Diencephalon (tissue), 1 donor: ENCODE results near the gene SCRN1. TPM values are rescaled to one million over a fixed set of nuclear protein-coding genes. Genes with fewer than 3 reads are reported as not detected.

Source experiments
- small RNA-seq: library from RNA; depleted of rRNA; stranded (forward); fragments of <200 nt; gene quantifications from one replicate; pipeline ENCODE3, GENCODE V24; 2014
- total RNA-seq: library from RNA; depleted of rRNA; stranded (reverse); fragments of >200 nt; gene quantifications from one replicate; pipeline ENCODE4 v1.2.3, GENCODE V29; 2014

SCRN1 gene, protein sequence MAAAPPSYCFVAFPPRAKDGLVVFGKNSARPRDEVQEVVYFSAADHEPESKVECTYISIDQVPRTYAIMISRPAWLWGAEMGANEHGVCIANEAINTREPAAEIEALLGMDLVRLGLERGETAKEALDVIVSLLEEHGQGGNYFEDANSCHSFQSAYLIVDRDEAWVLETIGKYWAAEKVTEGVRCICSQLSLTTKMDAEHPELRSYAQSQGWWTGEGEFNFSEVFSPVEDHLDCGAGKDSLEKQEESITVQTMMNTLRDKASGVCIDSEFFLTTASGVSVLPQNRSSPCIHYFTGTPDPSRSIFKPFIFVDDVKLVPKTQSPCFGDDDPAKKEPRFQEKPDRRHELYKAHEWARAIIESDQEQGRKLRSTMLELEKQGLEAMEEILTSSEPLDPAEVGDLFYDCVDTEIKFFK
- total RNA-seq, result 163 TPM

GRCh38 chr7:29989257-29989995 lies at the start of gene SCRN1:
Gene SCRN1 (minus strand): TSS chr7:29989801. CDS start chr7:29969067, 20,734 bp downstream.

GRCh38 chr7:30028216-30028748 lies 38.7 kb upstream of the SCRN1 start, which contains the start of gene PLEKHA8:
Gene PLEKHA8 (plus strand): TSS chr7:30028412. CDS start chr7:30028763, 351 bp downstream.

DNA sequence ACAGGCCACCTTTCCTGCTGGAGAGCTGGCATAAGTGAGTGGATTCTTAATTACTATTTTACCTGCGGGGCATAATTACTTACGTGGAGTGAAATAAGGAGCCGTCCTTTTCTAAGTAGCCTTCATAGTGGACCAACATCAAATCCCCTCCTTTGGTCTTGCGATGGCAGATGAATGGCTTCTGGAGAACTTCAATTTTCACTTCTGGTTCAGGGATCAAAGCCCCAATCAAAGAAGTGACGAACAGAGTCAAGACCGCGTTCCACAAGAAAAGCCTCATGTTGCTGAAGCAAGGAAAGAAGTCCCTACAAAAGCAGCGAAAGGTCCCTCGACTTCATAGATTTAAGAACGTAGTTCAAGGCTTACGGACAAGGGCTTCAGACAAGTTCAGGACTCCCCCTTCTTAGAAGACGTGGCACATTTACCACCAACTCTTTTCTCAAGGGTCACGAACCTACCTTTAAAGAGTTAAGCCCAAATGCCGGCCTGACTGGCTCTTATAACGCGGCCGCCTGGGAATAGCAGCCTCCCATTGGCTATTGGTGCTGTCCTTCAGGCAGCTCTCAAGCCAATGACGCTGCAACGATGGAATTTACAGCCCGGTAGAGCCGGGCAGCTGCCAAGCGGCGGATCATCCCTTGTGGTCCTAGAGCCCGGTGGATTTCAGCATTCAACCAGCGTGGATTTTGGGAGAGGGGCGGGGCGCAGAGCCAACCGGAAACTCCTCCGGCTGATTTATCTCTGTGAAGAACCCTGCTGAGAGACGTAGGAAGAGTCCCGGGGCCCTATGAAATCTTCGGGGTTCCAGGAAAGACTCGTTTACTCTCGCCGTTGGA lies 36.8 kb upstream of the SCRN1 start, which contains the start of gene FKBP14:
Gene FKBP14 (minus strand): TSS at position 474 of the 836 bp plus-strand sequence. CDS start 194 bp downstream, at position 280.

Small RNA genes lying within 50 kb of the gene (small RNA-seq; reads per million reads assigned to genes)
- not detected for gene RF01210

Other genes with a start within 250 kb of the SCRN1 start
- gene WIPF3, start 183.3 kb downstream of the SCRN1 start, total RNA-seq, result 6.9 TPM
- gene FKBP14, start 36.9 kb upstream of the SCRN1 start, total RNA-seq, result 11.1 TPM
- gene PLEKHA8, start 38.6 kb upstream of the SCRN1 start, total RNA-seq, result 28.4 TPM
- gene MTURN, start 145.2 kb upstream of the SCRN1 start, total RNA-seq, result 361 TPM